SU-DHL-6 (cell line): ENCODE results near the gene PRRX1.

Experiments used
- H2AFZ ChIP-seq: fragments of 200-600 bp; sonication (generic); 2 replicates; pipeline ENCODE4 v1.6.1; 2014; ENCODE audit warnings: low read depth, mild to moderate bottlenecking, moderate library complexity, mixed read lengths, antibody characterized with exemption, low read length; ENCODE audit not compliant: severe bottlenecking
- H3F3A ChIP-seq: fragments of 200-600 bp; shearing (Covaris generic); 2 replicates; pipeline ENCODE4 v1.6.0; 2016; ENCODE audit warnings: antibody characterized with exemption, mild to moderate bottlenecking; ENCODE audit not compliant: insufficient read depth
- H3K27ac ChIP-seq: fragments of 200-600 bp; sonication (generic); 2 replicates; pipeline ENCODE4 v1.5.1; 2016; ENCODE audit warnings: low read depth, mild to moderate bottlenecking, low read length, moderate library complexity, mixed read lengths
- H3K27me3 ChIP-seq: fragments of 200-600 bp; sonication (generic), shearing (Covaris generic); 2 replicates; pipeline ENCODE4 v1.6.0; 2014; ENCODE audit warnings: mild to moderate bottlenecking, low read length
- H3K36me3 ChIP-seq: fragments of 200-600 bp; sonication (generic); 2 replicates; pipeline ENCODE4 v1.6.1; 2014; ENCODE audit warnings: mild to moderate bottlenecking, low read length, mixed read lengths
- H3K4me2 ChIP-seq: fragments of 300-600, 200-600 bp; shearing (Covaris generic), sonication (generic); 2 replicates; pipeline ENCODE4 v1.6.0; 2014; ENCODE audit warnings: low read length, low read depth, mild to moderate bottlenecking; ENCODE audit not compliant: poor library complexity, severe bottlenecking
- H3K4me3 ChIP-seq: fragments of 200-600 bp; sonication (generic); 2 replicates; pipeline ENCODE4 v1.5.1; 2014; ENCODE audit warnings: antibody characterized with exemption, low read length, mild to moderate bottlenecking, mixed read lengths; ENCODE audit not compliant: insufficient read depth, poor library complexity, severe bottlenecking
- H3K79me2 ChIP-seq: fragments of 200-600 bp; sonication (generic); 2 replicates; pipeline ENCODE4 v1.6.1; 2014; ENCODE audit warnings: mild to moderate bottlenecking, low read length, moderate library complexity; ENCODE audit not compliant: insufficient read depth
- H3K9ac ChIP-seq: fragments of 200-600 bp; sonication (generic); 2 replicates; pipeline ENCODE4 v1.7.0; 2014; ENCODE audit warnings: mild to moderate bottlenecking, low read length
- H3K9me2 ChIP-seq: fragments of 200-600 bp; sonication (generic); replicated peaks from 2 replicates; pipeline ENCODE4 v1.6.1; 2014; ENCODE audit warnings: low read length; ENCODE audit not compliant: insufficient read depth
- H3K9me3 ChIP-seq: fragments of 200-600 bp; sonication (generic); 2 replicates; pipeline ENCODE4 v1.6.1; 2014; ENCODE audit warnings: low read length, mixed read lengths; ENCODE audit not compliant: insufficient read depth
- H4K20me1 ChIP-seq: fragments of 200-600 bp; sonication (generic); 2 replicates; pipeline ENCODE4 v1.6.1; 2014; ENCODE audit warnings: low read depth, mild to moderate bottlenecking, antibody characterized with exemption, low read length, moderate library complexity, mixed read lengths
- EZH2phosphoT487 ChIP-seq: fragments of 200-600 bp; sonication (generic), shearing (Covaris generic); conservative IDR thresholded peaks from 2 replicates; pipeline ENCODE4 v1.6.1; 2018; ENCODE audit warnings: mild to moderate bottlenecking, antibody characterized with exemption, low read length, moderate library complexity, mixed read lengths
- TF ChIP-seq, protein P1 (sequence below): fragments of 200-600 bp; sonication (generic); IDR thresholded peaks from one replicate; pipeline ENCODE4 v1.5.1; 2017; ENCODE audit warnings: antibody characterized with exemption, mild to moderate bottlenecking, low read length, moderate library complexity; ENCODE audit not compliant: insufficient read depth, poor library complexity, severe bottlenecking

Gene PRRX1

GRCh38 chr1:170664828-170665612 is 1.1 kb downstream of the PRRX1 start:
- no peak overlapping the region for H3K4me3 ChIP-seq
- H3K9me3 ChIP-seq: no peaks in the 10 kb centered on the region
- no peaks in the 10 kb centered on the region for H3F3A ChIP-seq
- H3K9ac ChIP-seq: no peak overlapping the region
- H3K9me2 ChIP-seq: no peaks in the 10 kb centered on the region
- no peak overlapping the region for H2AFZ ChIP-seq
- H3K4me2 ChIP-seq: no peak overlapping the region
- no peaks in the 10 kb centered on the region for H3K36me3 ChIP-seq
- H3K79me2 ChIP-seq: no peaks in the 10 kb centered on the region
- H3K27me3 ChIP-seq: no peaks in the 10 kb centered on the region
- no peaks in the 10 kb centered on the region for H4K20me1 ChIP-seq
- H3K27ac ChIP-seq: no peak overlapping the region
- TF ChIP-seq, protein P1, sequence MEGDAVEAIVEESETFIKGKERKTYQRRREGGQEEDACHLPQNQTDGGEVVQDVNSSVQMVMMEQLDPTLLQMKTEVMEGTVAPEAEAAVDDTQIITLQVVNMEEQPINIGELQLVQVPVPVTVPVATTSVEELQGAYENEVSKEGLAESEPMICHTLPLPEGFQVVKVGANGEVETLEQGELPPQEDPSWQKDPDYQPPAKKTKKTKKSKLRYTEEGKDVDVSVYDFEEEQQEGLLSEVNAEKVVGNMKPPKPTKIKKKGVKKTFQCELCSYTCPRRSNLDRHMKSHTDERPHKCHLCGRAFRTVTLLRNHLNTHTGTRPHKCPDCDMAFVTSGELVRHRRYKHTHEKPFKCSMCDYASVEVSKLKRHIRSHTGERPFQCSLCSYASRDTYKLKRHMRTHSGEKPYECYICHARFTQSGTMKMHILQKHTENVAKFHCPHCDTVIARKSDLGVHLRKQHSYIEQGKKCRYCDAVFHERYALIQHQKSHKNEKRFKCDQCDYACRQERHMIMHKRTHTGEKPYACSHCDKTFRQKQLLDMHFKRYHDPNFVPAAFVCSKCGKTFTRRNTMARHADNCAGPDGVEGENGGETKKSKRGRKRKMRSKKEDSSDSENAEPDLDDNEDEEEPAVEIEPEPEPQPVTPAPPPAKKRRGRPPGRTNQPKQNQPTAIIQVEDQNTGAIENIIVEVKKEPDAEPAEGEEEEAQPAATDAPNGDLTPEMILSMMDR: no peak
- no peak for TF ChIP-seq EZH2phosphoT487

GRCh38 chr1:170665629-170666028 is 1.7 kb downstream of the PRRX1 start:
- no peak overlapping the region for H3K9ac ChIP-seq
- H2AFZ ChIP-seq: no peak overlapping the region
- no peaks in the 10 kb centered on the region for H3K79me2 ChIP-seq
- no peaks in the 10 kb centered on the region for H3K36me3 ChIP-seq
- no peak for TF ChIP-seq EZH2phosphoT487
- TF ChIP-seq, protein P1: no peak
- no peaks in the 10 kb centered on the region for H3K9me3 ChIP-seq
- no peaks in the 10 kb centered on the region for H4K20me1 ChIP-seq
- no peaks in the 10 kb centered on the region for H3F3A ChIP-seq
- H3K27me3 ChIP-seq: no peaks in the 10 kb centered on the region
- H3K27ac ChIP-seq: no peak overlapping the region
- H3K4me3 ChIP-seq: no peak overlapping the region
- H3K9me2 ChIP-seq: no peaks in the 10 kb centered on the region
- no peak overlapping the region for H3K4me2 ChIP-seq

- Histone ChIP-seq H3K9me3 (no peaks in the 10 kb centered on the region), H3K4me3 (no peak overlapping the region), H3K27ac (no peak overlapping the region), H3K79me2 (no peaks in the 10 kb centered on the region), H3K4me2 (no peak overlapping the region), H3K27me3 (no peaks in the 10 kb centered on the region), H3K9ac (no peak overlapping the region), H4K20me1 (no peaks in the 10 kb centered on the region), H2AFZ (no peak overlapping the region), H3F3A (no peaks in the 10 kb centered on the region), H3K36me3 (no peaks in the 10 kb centered on the region), H3K9me2 (no peaks in the 10 kb centered on the region)
- no peak for TF ChIP-seq EZH2phosphoT487
- TF ChIP-seq, protein P1: no peak
Measured at GRCh38 chr1:170666541-170667254, 2.8 kb downstream of the PRRX1 start.
